HG02885 (cell line): Measurements from ENCODE around the gene AQP6.
"Not testable (repeated sequence)": the region's sequence is repeated elsewhere in the genome, so short reads cannot be mapped to it uniquely, and the experiment has no call there.

Source experiments
- ATAC-seq: cut with Tn5 transposase; IDR thresholded peaks from one replicate; pipeline ENCODE4 v1.9.1; 2021; ENCODE audit warnings: mild to moderate bottlenecking; ENCODE audit not compliant: unreplicated experiment, poor library complexity

AQP6 gene

GRCh38 chr12:49987625-49988303, 15.0 kb downstream of the AQP6 start:
- ATAC-seq = no peak

GRCh38 chr12:49989400-49989799, 16.7 kb downstream of the AQP6 start:
- not testable (repeated sequence) for ATAC-seq

- no peak for ATAC-seq
Measured at GRCh38 chr12:49990273-49990672, 17.5 kb downstream of the AQP6 start.

DNA sequence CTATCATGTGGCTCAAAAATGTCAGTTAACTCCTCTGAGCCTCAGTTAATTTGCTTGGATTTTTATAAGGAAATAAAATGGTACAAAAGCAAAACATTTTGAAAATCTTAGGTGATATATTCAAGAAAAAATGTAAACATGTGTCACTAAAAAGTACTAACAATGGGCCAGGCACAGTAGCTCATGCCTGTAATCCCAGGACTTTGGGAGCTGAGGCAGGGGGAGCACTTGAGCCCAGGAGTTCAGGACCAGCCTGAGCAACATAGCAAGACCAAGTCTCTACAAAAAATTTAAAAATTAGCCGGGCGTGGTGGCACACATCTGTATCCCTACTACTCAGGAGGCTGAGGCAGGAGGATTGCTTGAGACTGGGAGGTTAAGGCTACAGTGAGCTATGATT, 25.7 kb downstream of the AQP6 start:
- ATAC-seq = no peak

GRCh38 chr12:50003595-50003994, 30.8 kb downstream of the AQP6 start:
- ATAC-seq = no peak

DNA sequence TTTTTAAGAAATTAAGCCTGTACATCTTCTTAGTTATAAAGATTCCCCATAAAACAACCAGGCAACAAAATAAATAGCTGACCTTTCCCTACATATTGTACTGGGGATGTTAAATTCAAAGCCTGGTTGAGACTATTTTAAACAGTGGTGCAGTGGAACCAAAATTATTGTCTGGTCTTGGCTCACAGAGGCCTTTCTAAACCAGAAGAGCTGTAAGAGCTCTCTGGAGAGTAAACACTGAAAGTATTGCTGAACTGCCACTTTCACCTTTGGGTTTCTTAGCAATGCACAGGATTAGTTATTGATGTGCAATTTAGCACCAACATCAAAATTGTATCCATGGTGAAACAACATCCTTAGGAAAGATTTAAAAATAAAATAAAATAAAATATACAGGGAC, 31.9 kb downstream of the AQP6 start:
- ATAC-seq = no peak

DNA sequence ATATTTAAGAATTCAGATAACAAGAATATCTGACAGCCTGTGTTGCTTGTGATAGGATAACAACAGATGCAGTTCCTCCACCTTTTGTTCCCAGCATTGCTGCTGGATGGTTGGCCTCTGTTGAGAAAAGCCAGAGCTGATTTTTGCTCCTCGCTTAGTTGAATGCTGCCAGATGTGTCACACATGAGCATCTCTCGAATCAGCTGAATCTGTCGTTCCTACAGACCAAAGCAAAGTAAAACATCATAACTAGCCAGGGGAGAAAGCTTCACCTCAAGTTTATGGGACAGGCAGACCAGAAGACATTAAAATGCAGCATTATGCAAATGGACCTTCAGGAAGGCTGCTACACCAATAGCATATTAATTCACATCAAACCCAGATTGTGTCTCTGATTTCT, 32.4 kb downstream of the AQP6 start:
- ATAC-seq = no peak

DNA sequence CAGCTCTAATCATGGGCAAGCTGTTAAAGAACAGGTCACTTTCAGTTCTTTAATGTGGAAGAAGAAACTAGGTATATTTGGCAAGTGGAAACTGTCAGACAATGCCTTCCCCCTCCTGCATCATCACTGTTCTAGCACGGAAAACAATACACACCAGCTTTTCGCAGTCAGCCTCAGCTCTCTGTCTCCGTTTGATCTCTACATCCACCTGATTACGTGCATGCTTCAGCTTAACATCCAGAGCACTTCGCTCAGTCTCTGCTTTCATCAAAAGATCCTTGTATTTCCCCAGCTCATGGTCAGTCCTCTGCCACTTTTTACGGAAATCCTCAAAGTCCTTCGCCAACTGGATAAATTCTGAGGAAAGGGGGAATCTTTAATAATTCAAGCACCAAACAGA, 33.5 kb downstream of the AQP6 start:
- ATAC-seq = no peak

GRCh38 chr12:50006754-50007442, 34.2 kb downstream of the AQP6 start:
- no peak for ATAC-seq

DNA sequence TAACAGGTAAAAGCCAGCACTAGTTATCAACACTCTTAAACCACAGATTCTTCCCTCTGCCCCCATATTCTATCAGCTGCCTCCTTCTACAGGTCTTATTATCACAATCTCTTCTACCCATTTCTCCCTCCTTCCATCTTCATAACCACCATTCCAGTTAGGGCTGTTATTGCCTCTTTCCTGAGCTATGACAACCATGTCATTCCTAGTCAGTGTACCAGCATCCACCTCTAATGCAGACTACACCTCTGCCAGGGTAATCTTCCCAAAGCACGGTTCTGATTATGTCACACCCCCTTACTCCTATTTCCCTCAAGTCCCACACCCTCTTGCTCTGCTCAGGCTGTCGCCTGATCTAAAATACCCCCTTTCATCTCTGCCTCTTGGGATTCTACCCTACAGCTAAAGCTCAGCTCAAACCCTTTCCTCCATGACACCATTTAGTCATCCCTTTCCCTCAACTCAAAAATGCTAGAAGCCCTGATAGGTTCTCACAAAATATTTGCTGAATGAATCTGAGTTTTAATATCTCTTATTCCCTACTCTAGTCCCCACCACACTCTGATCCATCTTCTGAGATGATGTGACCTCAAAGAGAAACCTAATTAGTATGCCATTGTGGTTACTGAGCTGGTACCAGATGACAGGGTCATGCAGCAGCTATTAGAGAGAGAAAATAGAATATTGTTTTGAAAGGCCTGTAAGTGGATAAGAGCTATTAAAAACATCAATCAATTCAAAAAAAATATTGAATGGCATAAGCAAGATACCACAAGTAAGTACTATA, 40.8 kb downstream of the AQP6 start:
- no peak for ATAC-seq

GRCh38 chr12:50014342-50014741, 41.6 kb downstream of the AQP6 start:
- no peak for ATAC-seq

DNA sequence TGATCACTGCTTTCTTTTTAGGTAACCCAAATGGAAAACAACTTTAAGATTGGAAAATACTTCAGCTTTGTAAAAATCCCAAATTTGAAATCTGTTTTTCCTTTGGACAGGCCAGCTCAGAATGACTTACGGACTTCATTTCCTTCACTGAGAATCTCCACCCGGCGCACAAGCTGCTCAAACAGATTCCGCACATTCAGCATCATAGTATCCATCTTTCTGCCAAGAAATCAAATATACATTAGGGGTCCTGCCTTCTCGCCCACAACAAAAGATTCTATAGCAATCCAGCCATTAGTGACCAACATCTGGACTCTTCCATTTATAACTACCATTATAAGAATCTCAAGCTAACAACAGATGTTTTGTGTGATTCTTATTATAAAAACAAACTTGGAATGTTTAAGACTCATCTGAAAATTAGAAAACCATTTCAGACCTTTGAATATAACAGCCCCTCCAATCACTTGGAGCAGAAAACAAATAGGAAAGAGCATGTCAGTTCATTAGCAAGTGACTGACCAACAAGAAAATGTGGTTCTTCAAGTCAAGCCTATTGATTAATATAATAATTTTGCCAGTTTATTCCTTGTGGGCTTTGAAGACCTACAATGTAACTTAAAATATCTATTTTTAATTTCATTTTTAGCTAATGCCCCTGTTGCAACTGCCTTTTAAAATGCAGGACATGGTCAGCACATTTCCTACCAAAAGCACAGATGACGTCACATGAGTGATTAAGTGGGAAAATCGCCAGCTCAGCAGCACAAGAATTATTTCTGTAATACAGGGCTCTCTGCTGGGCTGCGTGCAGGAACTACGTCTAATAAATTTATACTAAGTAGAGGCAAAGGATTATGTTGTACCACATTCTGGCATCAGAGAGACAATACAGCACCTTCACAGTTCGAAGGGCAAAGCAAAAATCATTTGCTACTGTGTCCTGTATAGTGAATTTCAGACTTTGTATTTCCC, 44.0 kb downstream of the AQP6 start:
- no peak for ATAC-seq

DNA sequence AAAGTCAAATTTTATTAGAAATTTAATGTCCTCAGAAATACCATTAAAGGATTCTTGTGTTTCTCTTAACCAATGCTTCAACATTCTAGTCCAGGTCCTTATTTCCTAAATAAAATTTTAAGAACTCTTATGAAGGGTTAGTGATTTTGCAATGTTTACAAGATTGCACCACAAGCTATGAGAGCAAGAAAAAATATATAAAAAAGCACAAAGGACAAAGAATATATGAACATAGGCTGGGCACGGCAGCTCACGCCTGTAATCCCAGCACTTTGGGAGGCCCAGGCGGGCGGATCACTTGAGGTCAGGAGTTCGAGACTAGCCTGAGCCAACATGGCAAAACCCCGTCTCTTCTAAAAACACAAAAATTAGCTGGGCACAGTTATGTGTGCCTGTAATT, 44.9 kb downstream of the AQP6 start:
- ATAC-seq = no peak

DNA sequence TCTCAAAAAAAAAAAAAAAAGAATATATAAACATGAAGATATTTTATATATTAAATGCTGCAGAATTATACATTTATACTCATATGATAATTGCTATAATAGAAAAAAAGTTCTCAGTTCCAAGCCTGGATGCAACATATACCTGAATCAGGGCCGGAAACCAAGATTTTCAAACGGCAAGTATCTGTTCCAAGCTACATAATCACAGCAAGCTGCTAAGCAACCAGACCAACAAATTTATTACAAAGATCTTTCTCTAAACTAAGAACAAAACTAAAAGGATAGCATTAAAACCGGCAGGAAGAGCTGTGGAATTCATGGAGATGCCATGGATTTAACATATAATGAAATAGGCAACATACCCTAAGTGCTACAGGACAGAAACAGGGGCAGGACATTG, 45.4 kb downstream of the AQP6 start:
- no peak for ATAC-seq

DNA sequence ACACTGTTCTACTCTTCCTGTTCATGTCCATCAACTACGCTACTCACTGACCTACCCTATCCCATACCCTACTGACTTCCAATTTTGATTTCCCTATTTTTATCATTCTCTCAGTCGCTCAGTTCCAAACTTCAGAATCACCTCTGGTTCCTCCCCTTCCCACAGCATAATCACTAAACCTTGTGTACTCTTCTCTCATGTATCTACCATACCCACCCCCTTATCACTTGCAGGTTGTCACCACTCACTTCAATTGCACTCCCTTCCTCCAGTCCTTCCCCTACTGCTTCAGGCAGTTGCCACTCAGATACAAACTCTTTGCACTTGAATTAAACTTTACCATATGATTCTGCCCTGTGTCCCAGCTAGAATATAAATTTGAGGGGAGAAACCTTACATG, 46.2 kb downstream of the AQP6 start:
- ATAC-seq = no peak

DNA sequence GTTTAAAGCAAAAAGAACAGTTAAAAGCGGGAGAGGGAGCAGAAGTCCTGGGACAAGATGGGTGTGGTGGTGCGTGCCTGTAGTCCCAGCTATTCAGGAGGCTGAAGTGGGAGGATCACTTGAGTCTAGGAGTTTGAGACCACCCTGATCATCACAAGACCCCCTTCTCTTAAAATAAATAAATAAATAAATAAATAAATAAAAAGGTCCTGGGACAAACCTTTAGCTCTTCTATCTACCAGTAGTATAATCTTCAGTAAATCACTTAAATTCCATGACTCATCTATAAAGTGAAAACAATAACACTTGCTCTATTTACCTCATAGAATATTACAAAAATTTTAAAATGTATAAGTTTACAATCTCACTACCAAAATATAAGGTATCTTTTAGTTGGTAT, 46.8 kb downstream of the AQP6 start:
- ATAC-seq = no peak

GRCh38 chr12:50021031-50021430, 48.3 kb downstream of the AQP6 start:
- no peak for ATAC-seq

DNA sequence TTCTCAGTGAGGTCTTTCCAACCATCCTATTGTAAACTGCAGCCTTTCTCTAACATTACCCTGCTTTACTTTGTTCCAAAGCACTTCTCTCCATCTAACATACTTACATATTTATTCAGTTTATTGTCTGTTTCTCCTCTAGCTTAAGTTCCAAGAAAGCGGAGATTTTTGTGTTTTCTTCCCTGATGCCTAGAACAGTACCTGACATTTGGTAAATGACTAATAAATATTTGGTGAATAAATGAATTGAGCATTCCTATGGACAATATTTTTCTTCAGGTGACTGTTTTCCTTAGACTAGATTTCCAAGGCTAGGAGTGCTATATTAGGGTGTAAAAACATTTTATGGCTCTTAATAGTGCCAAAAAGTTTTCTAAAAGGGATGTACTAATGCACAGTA, 50.2 kb downstream of the AQP6 start:
- ATAC-seq = no peak

DNA sequence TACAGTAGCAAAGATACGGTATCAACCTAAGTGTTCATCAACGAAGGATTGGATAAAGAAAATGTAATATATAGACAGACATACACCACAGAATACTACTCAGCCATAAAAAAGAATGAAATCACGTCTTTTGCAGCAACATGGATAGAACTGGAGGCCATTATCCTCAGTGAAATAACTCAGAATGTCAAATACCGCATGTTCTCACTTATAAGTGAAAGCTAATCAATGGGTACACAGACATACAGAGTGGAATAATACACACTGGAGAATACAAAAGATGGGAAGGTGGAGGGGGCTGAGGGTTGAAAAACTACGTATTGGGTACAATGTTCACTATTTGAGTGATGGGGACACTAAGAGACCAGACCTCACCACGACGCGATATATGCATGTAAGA, 51.5 kb downstream of the AQP6 start:
- no peak for ATAC-seq

DNA sequence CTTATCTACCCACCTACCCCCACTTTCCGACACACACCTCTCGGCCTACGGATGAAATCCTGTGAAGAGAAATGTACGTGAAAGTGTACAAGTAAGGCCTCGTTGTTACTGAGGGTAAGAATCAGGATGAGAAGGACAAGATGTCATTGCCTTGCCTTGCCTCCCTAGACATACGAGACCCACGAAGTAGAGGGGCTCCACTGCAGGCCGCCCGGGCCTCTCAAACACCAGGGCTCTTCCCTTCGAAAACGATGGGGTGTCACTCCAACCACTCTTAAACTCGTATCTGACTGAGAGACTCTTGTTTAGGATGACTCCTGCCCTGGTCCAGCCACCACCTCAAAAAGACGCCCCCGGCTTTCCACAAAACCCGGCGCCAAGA, 52.0 kb downstream of the AQP6 start:
- peak; percentile 23 for ATAC-seq
